Endothelial cell of umbilical vein (primary cell): ENCODE data around the gene FARP1. TPM values are rescaled to one million over a fixed set of nuclear protein-coding genes. Genes with fewer than 3 reads are reported as not detected.

Experiments
- BruUV-seq: library from RNA; stranded (reverse); fragments of 400-500 nt; replicated peaks from 2 replicates; lab custom pipeline; 2021; lab: Mats Ljungman, UMichigan
- CTCF ChIA-PET: fragments of 300-600, 350-600 bp; sonication (Branson Sonifier 250); formaldehyde crosslinking; loops from one replicate; lab custom pipeline; 2021; ENCODE audit warnings: antibody characterized with exemption, inconsistent platforms; lab: Charles Lee
- POLR2A ChIA-PET: fragments of 300-600, 350-600 bp; sonication (Branson Sonifier 250); formaldehyde crosslinking; loops from one replicate; lab custom pipeline; 2021; ENCODE audit warnings: antibody characterized with exemption, inconsistent platforms; lab: Charles Lee
- DNase-seq: peaks from one replicate; pipeline ENCODE4 v3.0.0-alpha.2; 2011; ENCODE audit warnings: low read depth, low spot score
- FAIRE-seq: peaks from 2 replicates; lab custom pipeline; 2011; peaks lifted over from hg19 to GRCh38; lab: Jason Lieb, UNC
- H2AFZ ChIP-seq: 2 replicates; pipeline ENCODE4 v1.6.0; 2012; ENCODE audit warnings: low read depth, low read length, control low read depth, inconsistent platforms
- H3K27ac ChIP-seq: 2 replicates; pipeline ENCODE4 v1.5.1; 2011; ENCODE audit warnings: low read depth, mild to moderate bottlenecking, control low read depth, low read length, moderate library complexity; ENCODE audit not compliant: insufficient read depth
- H3K27me3 ChIP-seq, 2 experiments: 2 replicates each; pipeline versions ENCODE4 v1.6.0 to v1.6.1; 2011; ENCODE audit warnings: low read length in 2 of 2, mixed read lengths in 1 of 2; ENCODE audit not compliant: control insufficient read depth in 2 of 2, insufficient read depth in 2 of 2
- H3K36me3 ChIP-seq, 2 experiments: 2 replicates in 1 of 2; 3 replicates in 1 of 2; pipeline ENCODE4 v1.5.1; 2011; ENCODE audit warnings: low read length in 2 of 2, mild to moderate bottlenecking in 1 of 2, moderate library complexity in 1 of 2; ENCODE audit not compliant: control insufficient read depth in 2 of 2, insufficient read depth in 2 of 2; ENCODE audit errors: extremely low read depth in 1 of 2
- H3K4me1 ChIP-seq: 3 replicates; pipeline ENCODE4 v1.5.1; 2011; ENCODE audit warnings: mild to moderate bottlenecking, low read length; ENCODE audit not compliant: control insufficient read depth, insufficient read depth; ENCODE audit errors: extremely low read depth
- H3K4me2 ChIP-seq: 2 replicates; pipeline ENCODE4 v1.6.1; 2011; ENCODE audit warnings: low read length, control low read depth, mixed read lengths; ENCODE audit not compliant: insufficient read depth
- H3K4me3 ChIP-seq, 3 experiments: fragments of 200-600 bp in 1 of 3; sonication (generic), shearing (Covaris generic) in 1 of 3; replicated peaks in 1 of 3; 2 replicates each; pipeline ENCODE4 v1.5.1; 2011 to 2016; ENCODE audit warnings: control low read depth in 3 of 3, low read length in 3 of 3, mild to moderate bottlenecking in 2 of 3, inconsistent platforms in 1 of 3, low read depth in 1 of 3, moderate library complexity in 1 of 3; ENCODE audit not compliant: insufficient read depth in 1 of 3
- H3K79me2 ChIP-seq: 2 replicates; pipeline ENCODE4 v1.6.0; 2012; ENCODE audit warnings: low read length, inconsistent platforms; ENCODE audit not compliant: control insufficient read depth, insufficient read depth
- H3K9ac ChIP-seq: replicated peaks from 2 replicates; pipeline ENCODE3; 2011; ENCODE audit warnings: low read length, control low read depth; ENCODE audit not compliant: insufficient read depth; ENCODE audit errors: extremely low read depth
- H3K9me1 ChIP-seq: replicated peaks from 3 replicates; pipeline ENCODE4 v1.6.0; 2011; ENCODE audit warnings: mild to moderate bottlenecking, low read length; ENCODE audit not compliant: control insufficient read depth, insufficient read depth; ENCODE audit errors: extremely low read depth
- H3K9me3 ChIP-seq: replicated peaks from 2 replicates; pipeline ENCODE4 v1.5.1; 2012; ENCODE audit warnings: low read length, inconsistent platforms; ENCODE audit not compliant: control insufficient read depth, insufficient read depth
- H4K20me1 ChIP-seq: replicated peaks from 2 replicates; pipeline ENCODE3; 2011; ENCODE audit warnings: mild to moderate bottlenecking, low read length; ENCODE audit not compliant: control insufficient read depth, insufficient read depth; ENCODE audit errors: extremely low read depth
- CTCF ChIP-seq, 2 donors: IDR thresholded peaks; 1 replicate in 1 of 2; 2 replicates in 1 of 2; pipeline ENCODE4 v1.5.1; 2011; ENCODE audit warnings: low read length in 2 of 2, mild to moderate bottlenecking in 2 of 2, moderate library complexity in 2 of 2, control low read depth in 1 of 2, inconsistent platforms in 1 of 2, low read depth in 1 of 2; ENCODE audit not compliant: insufficient read depth in 1 of 2; ENCODE audit errors: extremely low read depth in 1 of 2
- EZH2 ChIP-seq: IDR thresholded peaks from 2 replicates; pipeline ENCODE4 v1.6.1; 2012; ENCODE audit warnings: borderline replicate concordance, low read depth, mild to moderate bottlenecking, moderate library complexity, low read length, inconsistent platforms; ENCODE audit not compliant: severe bottlenecking
- FOS ChIP-seq: IDR thresholded peaks from 2 replicates; pipeline ENCODE4 v1.6.1; 2011; ENCODE audit warnings: mild to moderate bottlenecking, low read length, moderate library complexity, borderline replicate concordance; ENCODE audit not compliant: insufficient read depth
- GATA2 ChIP-seq: IDR thresholded peaks from 2 replicates; pipeline ENCODE4 v1.7.0; 2011; ENCODE audit warnings: low read depth, mild to moderate bottlenecking, moderate library complexity, mixed read lengths, low read length; ENCODE audit not compliant: insufficient read length, insufficient read depth
- JUN ChIP-seq: IDR thresholded peaks from 2 replicates; pipeline ENCODE4 v1.6.1; 2011; ENCODE audit warnings: borderline replicate concordance, low read depth; ENCODE audit not compliant: insufficient read length, insufficient read depth
- MAX ChIP-seq: IDR thresholded peaks from 2 replicates; pipeline ENCODE4 v1.6.1; 2011; ENCODE audit not compliant: insufficient read depth, insufficient read length
- MYC ChIP-seq: IDR thresholded peaks from one replicate; pipeline ENCODE4 v1.6.1; 2011; ENCODE audit warnings: mild to moderate bottlenecking, low read depth, low read length
- POLR2A ChIP-seq: IDR thresholded peaks from 2 replicates; pipeline ENCODE4 v1.6.1; 2012; ENCODE audit warnings: low read depth, mild to moderate bottlenecking, control low read depth, low read length
- POLR2AphosphoS5 ChIP-seq: IDR thresholded peaks from 2 replicates; pipeline ENCODE4 v1.6.1; 2012; ENCODE audit warnings: low read depth, mild to moderate bottlenecking, control low read depth, low read length, moderate library complexity; ENCODE audit not compliant: insufficient read depth
- dilution Hi-C: fragments of 300-500 bp; cut with MboI; formaldehyde crosslinking; loops from one replicate; pipeline ENCODE4 v1.15.0; 2019; ENCODE audit warnings: low sequenced_read_pairs; ENCODE audit not compliant: extremely low pct_ligation_motif_present
- intact Hi-C: fragments of 100-400 bp; cut with micrococcal nuclease; formaldehyde crosslinking; loops from one replicate; pipeline ENCODE4 v1.10.0; 2022
- polyA plus RNA-seq, 4 experiments: library from polyadenylated mRNA; depleted of rRNA in 3 of 4; stranded (reverse) in 3 of 4; unstranded in 1 of 4; fragments of >200 nt; gene quantifications; 2 replicates each; pipeline versions ENCODE4 v1.2.1 to v1.2.3, GENCODE V29; 2011 to 2012; ENCODE audit warnings: missing spikeins in 1 of 4
- total RNA-seq: library from RNA; stranded (reverse); gene quantifications from 2 replicates; pipeline ENCODE4 v1.2.3, GENCODE V29; 2021

FARP1 gene
- total and polyA plus RNA-seq, 2 donors (not counting 3 experiments of a cell fraction or from before 2014, with no cell fraction given), result 19.0 to 77.7 TPM

GRCh38 chr13:98141091-98141490 is 1.8 kb upstream of the FARP1 start:
- DNase-seq (no peak), FAIRE-seq (no peak)
- no peaks in the 10 kb centered on the region for H4K20me1 ChIP-seq
- H3K4me3 ChIP-seq, result no peak overlapping the region
- no peaks in the 10 kb centered on the region for H3K9me3 ChIP-seq
- BruUV-seq, result no TSS peak
- intact Hi-C loops (loop anchor here (5.0 kb wide), 3 partner anchors 104 to 271 kb away; no protein-coding TSS in a partner anchor), dilution Hi-C loops (no loop called here)
- H2AFZ ChIP-seq, result no peak overlapping the region
- no peaks in the 10 kb centered on the region for H3K9me1 ChIP-seq
- H3K4me1 ChIP-seq, result peaks cover 12% of the 10 kb centered on the region
- ChIA-PET CTCF (interaction anchor here (0.5 to 2.2 kb wide), 4 partner anchors 48 to 532 kb away, joined by 3 to 9 read pairs (median 4); no protein-coding TSS in a partner anchor), POLR2A (no interaction called here)
- H3K79me2 ChIP-seq, result peaks cover 17% of the 10 kb centered on the region
- no peak overlapping the region for H3K4me2 ChIP-seq
- TF ChIP-seq GATA2 (no peak), POLR2AphosphoS5 (no peak), MYC (no peak), CTCF (IDR thresholded peaks at IDR 0.05; ENCODE audit: extremely low read depth in 1 of 2, insufficient read depth in 1 of 2, low read depth in 1 of 2, low read length in 2 of 2) (no peak), POLR2A (no peak), FOS (no peak), MAX (no peak), EZH2 (no peak), JUN (no peak)
- H3K36me3 ChIP-seq, result no peaks in the 10 kb centered on the region
- H3K27ac ChIP-seq, result no peak overlapping the region
- peaks cover 8 to 9% of the 10 kb centered on the region in 2 experiments for H3K27me3 ChIP-seq
- no peak overlapping the region for H3K9ac ChIP-seq
